K562 (cell line): ENCODE results near the gene TMEM129. TPM values are rescaled to one million over a fixed set of nuclear protein-coding genes. Genes with fewer than 3 reads are reported as not detected.

Experiments
- ARID2 ChIP-seq: fragments of 450-650 bp; IDR thresholded peaks from 2 replicates; pipeline ENCODE4 v1.6.1; 2017; ENCODE audit warnings: antibody characterized with exemption, mild to moderate bottlenecking
- CBFB ChIP-seq: sonication (generic); formaldehyde crosslinking; IDR thresholded peaks from 2 replicates; pipeline ENCODE4 v1.4.0; 2020; ENCODE audit warnings: mild to moderate bottlenecking, missing genetic modification reagents
- GABPB1 ChIP-seq: sonication (generic); formaldehyde crosslinking; IDR thresholded peaks from 2 replicates; pipeline ENCODE4 v1.8.0; 2022; ENCODE audit warnings: mild to moderate bottlenecking, missing genetic modification reagents
- MYNN ChIP-seq, 2 experiments: sonication (generic); formaldehyde crosslinking in 1 of 2; IDR thresholded peaks; 2 replicates each; pipeline versions ENCODE4 v1.5.0 to v1.6.1; 2016 to 2020; ENCODE audit warnings: antibody characterized with exemption in 1 of 2, missing genetic modification reagents in 1 of 2
- OTX1 ChIP-seq: fragments of 450-650 bp; formaldehyde crosslinking; IDR thresholded peaks from 2 replicates; pipeline ENCODE4 v1.4.0; 2022; ENCODE audit warnings: mild to moderate bottlenecking
- PCBP1 ChIP-seq: fragments of 200-400 bp; formaldehyde crosslinking; IDR thresholded peaks from 2 replicates; pipeline ENCODE4 v1.6.1; 2018; ENCODE audit warnings: mild to moderate bottlenecking, low read depth, low read length; ENCODE audit not compliant: poor library complexity, severe bottlenecking
- RAD21 ChIP-seq, 2 experiments: fragments of 250-450 bp in 1 of 2; fragments of 450-650 bp in 1 of 2; sonication (Bioruptor Pico) in 1 of 2; formaldehyde crosslinking in 1 of 2; IDR thresholded peaks in 1 of 2; conservative IDR thresholded peaks in 1 of 2; 2 replicates each; pipeline versions ENCODE4 v1.4.0 to v1.8.0; 2020 to 2022; ENCODE audit warnings: mild to moderate bottlenecking in 2 of 2, moderate library complexity in 1 of 2
- RAD51 ChIP-seq: fragments of 450-650 bp; IDR thresholded peaks from 2 replicates; pipeline ENCODE4 v1.7.1; 2016; ENCODE audit warnings: low read depth, mild to moderate bottlenecking, borderline replicate concordance
- SMC3 ChIP-seq: conservative IDR thresholded peaks from 2 replicates; pipeline ENCODE4 v1.6.1; 2011; ENCODE audit warnings: low read depth, low read length, improper control_type of control experiment; ENCODE audit not compliant: insufficient read depth
- STAG1 ChIP-seq: sonication (generic); formaldehyde crosslinking; IDR thresholded peaks from 2 replicates; pipeline ENCODE4 v1.5.0; 2020; ENCODE audit warnings: missing genetic modification reagents, borderline replicate concordance
- ZBTB7A ChIP-seq: IDR thresholded peaks from 2 replicates; pipeline ENCODE4 v1.6.1; 2011; ENCODE audit warnings: low read depth, mild to moderate bottlenecking, low read length, moderate library complexity, borderline replicate concordance; ENCODE audit not compliant: control insufficient read depth
- ZFP36 ChIP-seq: fragments of 150-350 bp; IDR thresholded peaks from 2 replicates; pipeline ENCODE4 v1.6.1; 2018; ENCODE audit warnings: low read length, low read depth; ENCODE audit not compliant: partially characterized antibody
- ZNF23 ChIP-seq: fragments of 250-450 bp; sonication (Bioruptor Pico); IDR thresholded peaks from 2 replicates; pipeline ENCODE4 v1.4.0; 2020; ENCODE audit warnings: mild to moderate bottlenecking
- ZNF785 ChIP-seq: fragments of 250-450 bp; sonication (Bioruptor Pico); IDR thresholded peaks from 2 replicates; pipeline ENCODE4 v1.4.0; 2020; ENCODE audit warnings: mild to moderate bottlenecking
- polyA plus RNA-seq, 8 experiments: library from polyadenylated mRNA; depleted of rRNA in 4 of 8; stranded (reverse) in 5 of 8; unstranded in 3 of 8; fragments of >200 nt; fragmentation: Nextera tagmentation in 2 of 8; fragmentation: Illumina TruSeq in 1 of 8; extraction: Ambion mirVana in 2 of 8; extraction: Trizol in 1 of 8; gene quantifications; 2 replicates each; pipeline versions ENCODE4 v1.2.1 to v1.2.3, GENCODE V29; 2011 to 2014; ENCODE audit warnings: inconsistent platforms in 1 of 8, missing spikeins in 1 of 8
- total RNA-seq, 7 experiments: library from RNA; depleted of rRNA in 6 of 7; stranded (reverse); fragments of >200 nt in 6 of 7; fragmentation: Illumina TruSeq in 2 of 7; extraction: Trizol in 2 of 7; gene quantifications; 2 replicates each; pipeline versions ENCODE4 v1.2.1 to v1.2.3, GENCODE V29; 2011 to 2021; ENCODE audit warnings: low replicate concordance in 1 of 7
- TF ChIP-seq, protein P1 (sequence below): sonication (generic); formaldehyde crosslinking; IDR thresholded peaks from 2 replicates; pipeline ENCODE4 v1.8.1; 2023; ENCODE audit warnings: mild to moderate bottlenecking, missing genetic modification reagents
- TF ChIP-seq, protein P2 (sequence below): sonication (generic); formaldehyde crosslinking; IDR thresholded peaks from 2 replicates; pipeline ENCODE4 v1.9.0; 2022; ENCODE audit warnings: mild to moderate bottlenecking, missing genetic modification reagents
- TF ChIP-seq, protein P3 (sequence below): fragments of 450-650 bp; formaldehyde crosslinking; IDR thresholded peaks from 2 replicates; pipeline ENCODE4 v1.4.0; 2022; ENCODE audit warnings: missing genetic modification characterization
- TF ChIP-seq, protein P4 (sequence below): sonication (generic); formaldehyde crosslinking; IDR thresholded peaks from 2 replicates; pipeline ENCODE4 v1.8.0; 2022; ENCODE audit warnings: mild to moderate bottlenecking, missing genetic modification reagents, borderline replicate concordance
- TF ChIP-seq, protein P5 (sequence below): IDR thresholded peaks from 2 replicates; pipeline ENCODE4 v1.6.1; 2011; ENCODE audit warnings: borderline replicate concordance, low read depth, mild to moderate bottlenecking, moderate library complexity, low read length; ENCODE audit not compliant: insufficient read depth, poor library complexity, severe bottlenecking

The TMEM129 gene
- total and polyA plus RNA-seq, 9 of the 15 experiments (the other 6 are each of a cell fraction or from before 2014, with no cell fraction given), result 0.34 to 47.2 (median 18.8) TPM

DNA sequence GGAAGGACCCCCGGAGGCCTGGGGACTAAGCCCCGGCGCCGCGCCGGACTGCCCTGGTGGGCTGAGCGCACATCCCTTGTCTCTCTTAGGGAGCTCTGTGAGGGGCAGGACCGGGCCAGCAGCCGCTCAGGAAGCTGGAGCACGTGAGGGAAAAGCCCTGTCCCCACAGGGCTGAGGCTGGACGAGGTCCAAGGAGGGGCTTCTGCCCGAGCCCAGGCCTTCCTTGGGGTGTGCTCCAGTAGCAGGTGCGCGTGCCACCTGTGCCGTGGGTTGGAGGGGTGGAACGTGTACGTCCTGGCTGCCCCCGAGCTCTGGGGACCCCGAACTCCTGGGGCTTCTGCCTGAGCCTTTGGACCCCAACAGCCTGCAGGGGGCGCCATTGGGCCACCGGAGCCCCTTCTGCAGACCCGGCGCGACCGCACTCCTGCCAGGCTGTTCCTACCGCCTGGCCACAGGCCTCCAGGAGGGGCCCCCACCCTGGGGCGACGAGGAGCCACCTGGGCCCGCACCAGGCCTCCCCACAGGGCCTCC lies 27.4 kb upstream of the TMEM129 start (continued):
- peak; percentile 69; the same call in 1 of the 2 replicates for TF ChIP-seq MYNN (IDR thresholded peaks at IDR 0.05)
- TF ChIP-seq MYNN (CRISPR knock-in tag; IDR thresholded peaks at IDR 0.05), result no peak
- peak; percentile 24 for TF ChIP-seq ZFP36
- TF ChIP-seq ZBTB7A, result peak; percentile 99
- TF ChIP-seq, protein P1, sequence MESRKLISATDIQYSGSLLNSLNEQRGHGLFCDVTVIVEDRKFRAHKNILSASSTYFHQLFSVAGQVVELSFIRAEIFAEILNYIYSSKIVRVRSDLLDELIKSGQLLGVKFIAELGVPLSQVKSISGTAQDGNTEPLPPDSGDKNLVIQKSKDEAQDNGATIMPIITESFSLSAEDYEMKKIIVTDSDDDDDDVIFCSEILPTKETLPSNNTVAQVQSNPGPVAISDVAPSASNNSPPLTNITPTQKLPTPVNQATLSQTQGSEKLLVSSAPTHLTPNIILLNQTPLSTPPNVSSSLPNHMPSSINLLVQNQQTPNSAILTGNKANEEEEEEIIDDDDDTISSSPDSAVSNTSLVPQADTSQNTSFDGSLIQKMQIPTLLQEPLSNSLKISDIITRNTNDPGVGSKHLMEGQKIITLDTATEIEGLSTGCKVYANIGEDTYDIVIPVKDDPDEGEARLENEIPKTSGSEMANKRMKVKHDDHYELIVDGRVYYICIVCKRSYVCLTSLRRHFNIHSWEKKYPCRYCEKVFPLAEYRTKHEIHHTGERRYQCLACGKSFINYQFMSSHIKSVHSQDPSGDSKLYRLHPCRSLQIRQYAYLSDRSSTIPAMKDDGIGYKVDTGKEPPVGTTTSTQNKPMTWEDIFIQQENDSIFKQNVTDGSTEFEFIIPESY (CRISPR knock-in tag), result peak; percentile 61; the same call in 1 of the 2 replicates
- TF ChIP-seq STAG1 (CRISPR knock-in tag), result peak; percentile 91
- TF ChIP-seq, protein P2, sequence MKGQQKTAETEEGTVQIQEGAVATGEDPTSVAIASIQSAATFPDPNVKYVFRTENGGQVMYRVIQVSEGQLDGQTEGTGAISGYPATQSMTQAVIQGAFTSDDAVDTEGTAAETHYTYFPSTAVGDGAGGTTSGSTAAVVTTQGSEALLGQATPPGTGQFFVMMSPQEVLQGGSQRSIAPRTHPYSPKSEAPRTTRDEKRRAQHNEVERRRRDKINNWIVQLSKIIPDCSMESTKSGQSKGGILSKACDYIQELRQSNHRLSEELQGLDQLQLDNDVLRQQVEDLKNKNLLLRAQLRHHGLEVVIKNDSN (CRISPR knock-in tag), result peak; percentile 87
- TF ChIP-seq RAD51, result peak; percentile 57; the same call in 1 of the 2 replicates
- peak; percentile 85 for TF ChIP-seq ARID2
- TF ChIP-seq RAD21 (CRISPR knock-in tag; conservative IDR thresholded peaks at IDR 0.05 in 1 of 2, IDR thresholded peaks at IDR 0.05 in 1 of 2), result peak; percentile 92 to 96
- TF ChIP-seq CBFB (CRISPR knock-in tag), result peak; percentile 19; the same call in 1 of the 2 replicates
- peak; percentile 30; the same call in 1 of the 2 replicates for TF ChIP-seq GABPB1 (CRISPR knock-in tag)
- no peak for TF ChIP-seq ZNF23 (CRISPR knock-in tag)
- TF ChIP-seq, protein P3, sequence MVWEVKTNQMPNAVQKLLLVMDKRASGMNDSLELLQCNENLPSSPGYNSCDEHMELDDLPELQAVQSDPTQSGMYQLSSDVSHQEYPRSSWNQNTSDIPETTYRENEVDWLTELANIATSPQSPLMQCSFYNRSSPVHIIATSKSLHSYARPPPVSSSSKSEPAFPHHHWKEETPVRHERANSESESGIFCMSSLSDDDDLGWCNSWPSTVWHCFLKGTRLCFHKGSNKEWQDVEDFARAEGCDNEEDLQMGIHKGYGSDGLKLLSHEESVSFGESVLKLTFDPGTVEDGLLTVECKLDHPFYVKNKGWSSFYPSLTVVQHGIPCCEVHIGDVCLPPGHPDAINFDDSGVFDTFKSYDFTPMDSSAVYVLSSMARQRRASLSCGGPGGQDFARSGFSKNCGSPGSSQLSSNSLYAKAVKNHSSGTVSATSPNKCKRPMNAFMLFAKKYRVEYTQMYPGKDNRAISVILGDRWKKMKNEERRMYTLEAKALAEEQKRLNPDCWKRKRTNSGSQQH (CRISPR knock-in tag), result no peak
- TF ChIP-seq SMC3, result peak; percentile 92
- TF ChIP-seq ZNF785 (CRISPR knock-in tag), result no peak
- TF ChIP-seq, protein P4, sequence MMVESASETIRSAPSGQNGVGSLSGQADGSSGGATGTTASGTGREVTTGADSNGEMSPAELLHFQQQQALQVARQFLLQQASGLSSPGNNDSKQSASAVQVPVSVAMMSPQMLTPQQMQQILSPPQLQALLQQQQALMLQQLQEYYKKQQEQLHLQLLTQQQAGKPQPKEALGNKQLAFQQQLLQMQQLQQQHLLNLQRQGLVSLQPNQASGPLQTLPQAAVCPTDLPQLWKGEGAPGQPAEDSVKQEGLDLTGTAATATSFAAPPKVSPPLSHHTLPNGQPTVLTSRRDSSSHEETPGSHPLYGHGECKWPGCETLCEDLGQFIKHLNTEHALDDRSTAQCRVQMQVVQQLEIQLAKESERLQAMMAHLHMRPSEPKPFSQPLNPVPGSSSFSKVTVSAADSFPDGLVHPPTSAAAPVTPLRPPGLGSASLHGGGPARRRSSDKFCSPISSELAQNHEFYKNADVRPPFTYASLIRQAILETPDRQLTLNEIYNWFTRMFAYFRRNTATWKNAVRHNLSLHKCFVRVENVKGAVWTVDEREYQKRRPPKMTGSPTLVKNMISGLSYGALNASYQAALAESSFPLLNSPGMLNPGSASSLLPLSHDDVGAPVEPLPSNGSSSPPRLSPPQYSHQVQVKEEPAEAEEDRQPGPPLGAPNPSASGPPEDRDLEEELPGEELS (CRISPR knock-in tag), result no peak
- TF ChIP-seq, protein P5, sequence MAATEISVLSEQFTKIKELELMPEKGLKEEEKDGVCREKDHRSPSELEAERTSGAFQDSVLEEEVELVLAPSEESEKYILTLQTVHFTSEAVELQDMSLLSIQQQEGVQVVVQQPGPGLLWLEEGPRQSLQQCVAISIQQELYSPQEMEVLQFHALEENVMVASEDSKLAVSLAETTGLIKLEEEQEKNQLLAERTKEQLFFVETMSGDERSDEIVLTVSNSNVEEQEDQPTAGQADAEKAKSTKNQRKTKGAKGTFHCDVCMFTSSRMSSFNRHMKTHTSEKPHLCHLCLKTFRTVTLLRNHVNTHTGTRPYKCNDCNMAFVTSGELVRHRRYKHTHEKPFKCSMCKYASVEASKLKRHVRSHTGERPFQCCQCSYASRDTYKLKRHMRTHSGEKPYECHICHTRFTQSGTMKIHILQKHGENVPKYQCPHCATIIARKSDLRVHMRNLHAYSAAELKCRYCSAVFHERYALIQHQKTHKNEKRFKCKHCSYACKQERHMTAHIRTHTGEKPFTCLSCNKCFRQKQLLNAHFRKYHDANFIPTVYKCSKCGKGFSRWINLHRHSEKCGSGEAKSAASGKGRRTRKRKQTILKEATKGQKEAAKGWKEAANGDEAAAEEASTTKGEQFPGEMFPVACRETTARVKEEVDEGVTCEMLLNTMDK, result peak; percentile 45
- peak; percentile 99 for TF ChIP-seq PCBP1
- no peak for TF ChIP-seq OTX1 (CRISPR knock-in tag)
